Glutamatergic neuron (in vitro differentiated cells): ENCODE measurements around the gene TLR8. TPM values are rescaled to one million over a fixed set of nuclear protein-coding genes. Genes with fewer than 3 reads are reported as not detected.

Experiments used
- DNase-seq: peaks from one replicate; pipeline ENCODE4 v3.0.0; 2022
- H3K27ac Mint-ChIP-seq: one replicate; pipeline ENCODE4 v1.8.0; 2020; ENCODE audit warnings: mild to moderate bottlenecking, mixed read lengths, inconsistent platforms; ENCODE audit not compliant: unreplicated experiment
- H3K27me3 Mint-ChIP-seq: one replicate; pipeline ENCODE4 v1.8.0; 2020; ENCODE audit warnings: mild to moderate bottlenecking, moderate library complexity, mixed read lengths, inconsistent platforms; ENCODE audit not compliant: unreplicated experiment
- H3K36me3 Mint-ChIP-seq: one replicate; pipeline ENCODE4 v1.8.0; 2020; ENCODE audit warnings: mild to moderate bottlenecking, mixed read lengths, inconsistent platforms; ENCODE audit not compliant: unreplicated experiment
- H3K4me1 Mint-ChIP-seq: one replicate; pipeline ENCODE4 v1.8.0; 2020; ENCODE audit warnings: mild to moderate bottlenecking, low read depth, mixed read lengths, inconsistent platforms; ENCODE audit not compliant: unreplicated experiment
- H3K4me3 Mint-ChIP-seq: one replicate; pipeline ENCODE4 v1.8.0; 2020; ENCODE audit warnings: mild to moderate bottlenecking, mixed read lengths, inconsistent platforms; ENCODE audit not compliant: unreplicated experiment
- H3K9me3 Mint-ChIP-seq: one replicate; pipeline ENCODE4 v1.8.0; 2020; ENCODE audit warnings: mild to moderate bottlenecking, moderate library complexity, mixed read lengths, inconsistent platforms; ENCODE audit not compliant: unreplicated experiment
- CTCF ChIP-seq: fragments of 200-600 bp; sonication (generic); IDR thresholded peaks from one replicate; pipeline ENCODE4 v1.5.0; 2021; ENCODE audit not compliant: partially characterized antibody, unreplicated experiment
- total RNA-seq: library from RNA; stranded (reverse); fragmentation: NEBNext Ultra II Directional; extraction: Animal tissue kit (Norgen Biotek cat#: 25700); gene quantifications from one replicate; pipeline ENCODE4 v1.2.1, GENCODE V29; 2021; ENCODE audit not compliant: unreplicated experiment

Gene TLR8
- total RNA-seq, 1 donor from 2014 or later, result not detected

GRCh38 chrX:12868747-12869146 is 37.7 kb upstream of the TLR8 start:
- no peak for DNase-seq
- Mint-ChIP-seq H3K4me3 (no peak overlapping the region), H3K9me3 (peaks cover 2% of the 10 kb centered on the region), H3K27ac (no peak overlapping the region), H3K36me3 (peaks cover 7% of the 10 kb centered on the region), H3K27me3 (peaks cover 1% of the 10 kb centered on the region), H3K4me1 (no peaks in the 10 kb centered on the region)
- TF ChIP-seq CTCF, result no peak

- no peak overlapping the region for H3K27ac Mint-ChIP-seq
- H3K27me3 Mint-ChIP-seq, result peaks cover 1% of the 10 kb centered on the region
- peaks cover 2% of the 10 kb centered on the region for H3K9me3 Mint-ChIP-seq
- TF ChIP-seq CTCF, result no peak
- no peak overlapping the region for H3K4me3 Mint-ChIP-seq
- H3K36me3 Mint-ChIP-seq, result peaks cover 7% of the 10 kb centered on the region
- no peaks in the 10 kb centered on the region for H3K4me1 Mint-ChIP-seq
- DNase-seq, result no peak
Measured at GRCh38 chrX:12871257-12871656, 35.2 kb upstream of the TLR8 start.

- Mint-ChIP-seq H3K9me3 (peaks cover 2% of the 10 kb centered on the region), H3K4me3 (no peak overlapping the region), H3K4me1 (no peaks in the 10 kb centered on the region), H3K27me3 (peaks cover 1% of the 10 kb centered on the region), H3K36me3 (peaks cover 7% of the 10 kb centered on the region), H3K27ac (no peak overlapping the region)
- TF ChIP-seq CTCF, result no peak
- no peak for DNase-seq
Measured at GRCh38 chrX:12872741-12873140, 33.7 kb upstream of the TLR8 start.

- Mint-ChIP-seq H3K36me3 (peaks cover 7% of the 10 kb centered on the region), H3K4me3 (no peak overlapping the region), H3K9me3 (peaks cover 2% of the 10 kb centered on the region), H3K27me3 (peaks cover 1% of the 10 kb centered on the region), H3K4me1 (no peaks in the 10 kb centered on the region), H3K27ac (no peak overlapping the region)
- no peak for DNase-seq
- no peak for TF ChIP-seq CTCF
Measured at GRCh38 chrX:12874581-12874980, 31.8 kb upstream of the TLR8 start.

GRCh38 chrX:12877386-12877785 is 29.0 kb upstream of the TLR8 start:
- H3K36me3 Mint-ChIP-seq, result peaks cover 7% of the 10 kb centered on the region
- no peaks in the 10 kb centered on the region for H3K4me1 Mint-ChIP-seq
- H3K9me3 Mint-ChIP-seq, result peaks cover 4% of the 10 kb centered on the region
- DNase-seq, result no peak
- H3K27ac Mint-ChIP-seq, result no peak overlapping the region
- H3K4me3 Mint-ChIP-seq, result no peak overlapping the region
- TF ChIP-seq CTCF, result no peak
- peaks cover 2% of the 10 kb centered on the region for H3K27me3 Mint-ChIP-seq
